ENCODE data around the gene MCCC1. TPM values are rescaled to one million over a fixed set of nuclear protein-coding genes. Genes with fewer than 3 reads are reported as not detected.
"Not testable (repeated sequence)": the region's sequence is repeated elsewhere in the genome, so short reads cannot be mapped to it uniquely, and the experiment has no call there.

MCCC1 gene
- total and polyA plus RNA-seq, 4 experiments from 2014 or later = 27.0 to 43.8 (median 29.0) TPM

DNA sequence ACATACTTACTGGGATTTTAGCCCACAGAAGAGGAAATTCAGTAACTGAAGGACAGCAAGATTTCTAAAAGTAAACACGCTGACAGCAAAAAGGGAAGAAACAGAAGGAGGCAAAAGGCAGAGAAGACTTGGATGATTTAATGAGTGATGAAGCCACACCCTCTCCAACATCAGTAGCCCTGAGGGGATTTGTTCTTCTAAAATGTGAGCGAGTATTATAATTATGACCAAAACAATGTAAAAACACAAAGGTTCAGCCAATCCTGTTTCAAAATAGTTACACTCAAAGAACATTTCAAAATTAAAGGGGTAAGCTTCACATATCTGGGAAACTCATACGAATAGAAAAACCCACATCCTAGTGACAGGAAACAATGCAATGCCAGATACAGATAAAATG lies 25.0 kb downstream of the MCCC1 start:
- POLR2A ChIA-PET (ENCODE audit: partially characterized antibody) = no interaction called here
- Mint-ChIP-seq H3K27ac (peak overlapping the region in 1 of 7 donors; percentile 20), H3K4me3 (no peak overlapping the region)

GRCh38 chr3:183073839-183074238 lies 25.5 kb downstream of the MCCC1 start:
- peaks cover 0 to 14% (median 4%) of the 10 kb centered on the region in 4 donors for H3K4me1 Mint-ChIP-seq
- no peaks in the 10 kb centered on the region for H3K27me3 Mint-ChIP-seq
- H3K4me3 Mint-ChIP-seq = no peak overlapping the region
- peaks cover 58 to 62% of the 10 kb centered on the region in 2 donors for H3K36me3 Mint-ChIP-seq
- Histone ChIP-seq H3K27me3 (ENCODE audit: insufficient read depth, low read length) (no peaks in the 10 kb centered on the region), H3K27ac (ENCODE audit: low read depth, low read length) (no peak overlapping the region), H3K9me3 (ENCODE audit: control insufficient read depth in 1 of 2, low read length in 2 of 2) (no peaks in the 10 kb centered on the region), H3K4me1 (ENCODE audit: insufficient read depth, low read length) (no peaks in the 10 kb centered on the region), H3K36me3 (ENCODE audit: insufficient read depth, low read length) (peaks cover 5% of the 10 kb centered on the region), H3K4me3 (ENCODE audit: low read length in 2 of 2) (no peak overlapping the region)
- intact Hi-C loops (cut with micrococcal nuclease) = no loop called here
- H3K9me3 Mint-ChIP-seq = peaks cover 0 to 4% (median under 1%) of the 10 kb centered on the region in 8 donors
- DNase-seq = no peak
- CTCF ChIA-PET (ENCODE audit: partially characterized antibody) = no interaction called here
- POLR2A ChIA-PET (ENCODE audit: partially characterized antibody) = no interaction called here
- H3K27ac Mint-ChIP-seq = peak overlapping the region in 2 of 7 donors; percentile 2 to 43

More for the DNA sequence above, 25.0 kb downstream of the MCCC1 start:
- no peak overlapping the region for H3K4me3 ChIP-seq (ENCODE audit: low read length in 2 of 2)
- no peak for DNase-seq
- H3K27me3 ChIP-seq (ENCODE audit: insufficient read depth, low read length) = no peaks in the 10 kb centered on the region
- H3K36me3 ChIP-seq (ENCODE audit: insufficient read depth, low read length) = peaks cover 5% of the 10 kb centered on the region
- H3K4me1 ChIP-seq (ENCODE audit: insufficient read depth, low read length) = no peaks in the 10 kb centered on the region
- intact Hi-C loops (cut with micrococcal nuclease) = no loop called here
- Mint-ChIP-seq H3K36me3 (peaks cover 62 to 63% of the 10 kb centered on the region in 2 donors), H3K9me3 (peaks cover 0 to 6% (median 2%) of the 10 kb centered on the region in 8 donors), H3K4me1 (peaks cover 0 to 14% (median 4%) of the 10 kb centered on the region in 4 donors), H3K27me3 (no peaks in the 10 kb centered on the region)
- H3K9me3 ChIP-seq (ENCODE audit: control insufficient read depth in 1 of 2, low read length in 2 of 2) = no peaks in the 10 kb centered on the region
- H3K27ac ChIP-seq (ENCODE audit: low read depth, low read length) = no peak overlapping the region
- CTCF ChIA-PET (ENCODE audit: partially characterized antibody) = interaction anchor here (0.6 kb wide), 1 partner anchor 145 kb away, joined by 3 read pairs; no protein-coding TSS in a partner anchor

GRCh38 chr3:183070892-183071291 lies 28.4 kb downstream of the MCCC1 start:
- intact Hi-C loops (cut with micrococcal nuclease) = no loop called here
- H3K9me3 Mint-ChIP-seq = no peaks in the 10 kb centered on the region
- H3K36me3 ChIP-seq (ENCODE audit: insufficient read depth, low read length) = peaks cover 5% of the 10 kb centered on the region
- H3K4me3 Mint-ChIP-seq = no peak overlapping the region
- H3K4me1 Mint-ChIP-seq = peaks cover 0 to 14% (median 4%) of the 10 kb centered on the region in 4 donors
- no peaks in the 10 kb centered on the region for H3K27me3 ChIP-seq (ENCODE audit: insufficient read depth, low read length)
- CTCF ChIA-PET (ENCODE audit: partially characterized antibody) = no interaction called here
- H3K27me3 Mint-ChIP-seq = no peaks in the 10 kb centered on the region
- no peak overlapping the region for H3K4me3 ChIP-seq (ENCODE audit: low read length in 2 of 2)
- peaks cover 43 to 56% of the 10 kb centered on the region in 2 donors for H3K36me3 Mint-ChIP-seq
- no peak overlapping the region for H3K27ac Mint-ChIP-seq
- no peak for DNase-seq
- POLR2A ChIA-PET (ENCODE audit: partially characterized antibody) = no interaction called here
- no peak overlapping the region for H3K27ac ChIP-seq (ENCODE audit: low read depth, low read length)
- no peaks in the 10 kb centered on the region for H3K9me3 ChIP-seq (ENCODE audit: control insufficient read depth in 1 of 2, low read length in 2 of 2)
- H3K4me1 ChIP-seq (ENCODE audit: insufficient read depth, low read length) = no peaks in the 10 kb centered on the region

DNA sequence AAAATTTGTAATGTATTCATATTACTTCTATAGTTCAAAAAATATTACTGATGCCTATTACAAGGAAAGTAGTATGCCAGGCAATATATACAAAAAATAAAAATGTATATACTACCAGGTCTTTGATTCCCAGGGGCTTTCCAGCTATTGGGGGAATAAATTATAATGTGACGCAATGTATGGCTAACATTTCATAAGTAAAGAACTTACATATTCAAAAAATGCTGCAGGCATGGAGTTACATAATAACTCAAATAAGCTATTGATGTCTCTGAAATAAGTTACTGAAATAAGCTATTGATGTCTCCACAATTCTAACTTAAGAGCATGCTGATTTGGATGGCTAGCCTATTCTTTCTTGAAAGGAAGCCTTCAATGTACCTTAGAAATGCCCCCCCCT lies 30.2 kb downstream of the MCCC1 start:
- H3K27ac Mint-ChIP-seq = no peak overlapping the region
- H3K4me1 ChIP-seq (ENCODE audit: insufficient read depth, low read length) = no peaks in the 10 kb centered on the region
- H3K27me3 Mint-ChIP-seq = no peaks in the 10 kb centered on the region
- ChIA-PET CTCF (ENCODE audit: partially characterized antibody) (interaction anchor here (0.8 to 1.0 kb wide), 2 partner anchors 17 to 20 kb away, joined by 3 read pairs; no protein-coding TSS in a partner anchor), POLR2A (ENCODE audit: partially characterized antibody) (no interaction called here)
- intact Hi-C loops (cut with micrococcal nuclease) = no loop called here
- H3K9me3 ChIP-seq (ENCODE audit: control insufficient read depth in 1 of 2, low read length in 2 of 2) = no peaks in the 10 kb centered on the region
- no peak overlapping the region for H3K27ac ChIP-seq (ENCODE audit: low read depth, low read length)
- H3K9me3 Mint-ChIP-seq = no peaks in the 10 kb centered on the region
- H3K4me3 Mint-ChIP-seq = no peak overlapping the region
- peaks cover 0 to 12% (median 2%) of the 10 kb centered on the region in 4 donors for H3K4me1 Mint-ChIP-seq
- no peaks in the 10 kb centered on the region for H3K27me3 ChIP-seq (ENCODE audit: insufficient read depth, low read length)
- no peak overlapping the region for H3K4me3 ChIP-seq (ENCODE audit: low read length in 2 of 2)
- peaks cover 5% of the 10 kb centered on the region for H3K36me3 ChIP-seq (ENCODE audit: insufficient read depth, low read length)
- no peak for DNase-seq
- H3K36me3 Mint-ChIP-seq = peaks cover 44 to 59% of the 10 kb centered on the region in 2 donors

DNA sequence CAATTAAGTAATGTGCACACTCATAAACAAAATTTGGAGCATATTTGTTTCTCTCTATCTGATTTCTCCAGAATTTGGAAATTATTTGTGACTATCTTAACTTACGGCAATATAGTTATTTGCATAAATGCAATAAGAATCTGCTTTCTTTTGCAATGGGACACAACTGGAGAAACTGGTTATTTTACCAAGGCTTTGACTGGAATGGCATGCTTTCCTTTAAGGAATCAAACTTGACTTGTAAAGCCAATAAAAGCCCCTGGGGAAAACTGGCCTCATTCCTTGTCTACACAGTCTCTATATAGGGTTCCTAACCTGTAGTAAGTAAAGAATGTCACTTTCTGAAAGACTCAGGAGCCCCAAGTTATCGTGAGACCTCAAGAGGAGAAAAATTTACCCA lies 32.4 kb downstream of the MCCC1 start:
- H3K27me3 Mint-ChIP-seq; H3K4me1 ChIP-seq (ENCODE audit: insufficient read depth, low read length); intact Hi-C loops (cut with micrococcal nuclease); H3K9me3 Mint-ChIP-seq; H3K4me3 Mint-ChIP-seq; H3K36me3 ChIP-seq (ENCODE audit: insufficient read depth, low read length); H3K4me3 ChIP-seq (ENCODE audit: low read length in 2 of 2); H3K27ac ChIP-seq (ENCODE audit: low read depth, low read length); H3K9me3 ChIP-seq (ENCODE audit: control insufficient read depth in 1 of 2, low read length in 2 of 2); H3K27ac Mint-ChIP-seq; CTCF ChIA-PET (ENCODE audit: partially characterized antibody); H3K27me3 ChIP-seq (ENCODE audit: insufficient read depth, low read length); DNase-seq; POLR2A ChIA-PET (ENCODE audit: partially characterized antibody); H3K4me1 Mint-ChIP-seq: not testable (repeated sequence)
- H3K36me3 Mint-ChIP-seq = peaks cover 42 to 49% of the 10 kb centered on the region in 2 donors

GRCh38 chr3:183064475-183064874 lies 34.8 kb downstream of the MCCC1 start:
- Mint-ChIP-seq H3K4me3 (no peak overlapping the region), H3K9me3 (no peaks in the 10 kb centered on the region), H3K4me1 (peaks cover 0 to 4% (median 0%) of the 10 kb centered on the region in 4 donors), H3K27me3 (no peaks in the 10 kb centered on the region), H3K36me3 (peaks cover 35 to 40% of the 10 kb centered on the region in 2 donors), H3K27ac (no peak overlapping the region)
- ChIA-PET POLR2A (ENCODE audit: partially characterized antibody) (no interaction called here), CTCF (ENCODE audit: partially characterized antibody) (no interaction called here)
- no peak for DNase-seq
- Histone ChIP-seq H3K4me3 (ENCODE audit: low read length in 2 of 2) (no peak overlapping the region), H3K4me1 (ENCODE audit: insufficient read depth, low read length) (no peaks in the 10 kb centered on the region), H3K27ac (ENCODE audit: low read depth, low read length) (no peak overlapping the region), H3K9me3 (ENCODE audit: control insufficient read depth in 1 of 2, low read length in 2 of 2) (no peaks in the 10 kb centered on the region), H3K27me3 (ENCODE audit: insufficient read depth, low read length) (no peaks in the 10 kb centered on the region), H3K36me3 (ENCODE audit: insufficient read depth, low read length) (no peaks in the 10 kb centered on the region)
- intact Hi-C loops (cut with micrococcal nuclease) = no loop called here

DNA sequence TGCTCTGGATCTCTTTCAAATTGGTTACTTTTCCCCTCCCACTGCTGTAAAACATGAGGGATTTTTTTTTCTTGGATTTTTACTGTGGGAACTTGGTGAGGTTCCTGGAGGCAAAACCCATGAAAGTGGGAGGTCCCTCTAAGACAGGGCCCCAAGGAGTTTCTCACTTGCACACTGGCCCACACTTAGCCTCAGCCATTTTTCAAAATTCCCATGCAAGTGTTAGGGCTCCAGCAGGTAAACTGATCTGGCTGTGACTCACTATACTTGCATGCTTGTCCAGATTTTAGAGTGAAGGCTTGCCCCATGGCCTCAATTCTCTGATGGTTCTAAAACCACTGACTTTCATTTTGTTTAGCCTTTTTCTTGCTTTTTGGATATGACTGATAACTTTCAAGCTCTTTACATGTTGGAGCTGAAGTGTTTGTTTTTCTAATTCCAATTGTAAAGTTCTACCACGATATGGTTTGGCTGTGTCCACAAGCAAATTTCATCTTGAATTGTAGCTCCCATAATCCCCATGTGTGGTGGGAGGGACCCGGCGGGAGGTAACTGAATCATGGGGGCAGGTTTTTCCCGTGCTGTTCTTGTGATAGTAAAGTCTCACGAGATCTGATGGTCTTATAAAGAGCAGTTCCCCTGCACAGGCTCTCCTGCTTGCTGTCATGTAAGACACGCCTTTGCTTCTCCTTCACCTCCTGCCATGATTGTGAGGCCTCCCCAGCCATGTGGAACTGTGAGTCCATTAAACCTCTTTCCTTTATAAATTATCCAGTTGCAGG lies 37.7 kb downstream of the MCCC1 start:
- no peak for DNase-seq

More for the DNA sequence above, 37.7 kb downstream of the MCCC1 start:
- Mint-ChIP-seq H3K36me3 (peaks cover 27 to 34% of the 10 kb centered on the region in 2 donors), H3K27me3 (no peaks in the 10 kb centered on the region), H3K27ac (peak overlapping the region in 2 of 7 donors; percentile 58 to 59), H3K9me3 (no peaks in the 10 kb centered on the region), H3K4me3 (no peak overlapping the region), H3K4me1 (peaks cover 0 to 4% (median 0%) of the 10 kb centered on the region in 4 donors)
- Histone ChIP-seq H3K27ac (ENCODE audit: low read depth, low read length) (no peak overlapping the region), H3K27me3 (ENCODE audit: insufficient read depth, low read length) (no peaks in the 10 kb centered on the region), H3K4me1 (ENCODE audit: insufficient read depth, low read length) (no peaks in the 10 kb centered on the region), H3K9me3 (ENCODE audit: control insufficient read depth in 1 of 2, low read length in 2 of 2) (no peaks in the 10 kb centered on the region), H3K36me3 (ENCODE audit: insufficient read depth, low read length) (no peaks in the 10 kb centered on the region), H3K4me3 (ENCODE audit: low read length in 2 of 2) (no peak overlapping the region)
- CTCF ChIA-PET (ENCODE audit: partially characterized antibody) = interaction anchor here (1.0 kb wide), 1 partner anchor 152 kb away, joined by 3 read pairs; no protein-coding TSS in a partner anchor
- POLR2A ChIA-PET (ENCODE audit: partially characterized antibody) = no interaction called here
- intact Hi-C loops (cut with micrococcal nuclease) = no loop called here

Data from CD4-positive, alpha-beta memory T cell (primary cell).